Body of pancreas (tissue), 4 donors: ENCODE measurements around the gene CLIC3.

Experiments
- CTCF ChIP-seq, 7 experiments: fragments of 450-650 bp in 4 of 7; fragments of 200-600 bp in 3 of 7; sonication (generic) in 3 of 7; IDR thresholded peaks; one replicate each; pipeline ENCODE4 v1.5.1; 2016 to 2019; ENCODE audit warnings: antibody characterized with exemption in 7 of 7
- POLR2A ChIP-seq, 3 donors: fragments of 450-650 bp; IDR thresholded peaks; one replicate each; pipeline ENCODE4 v1.6.1; 2016; ENCODE audit warnings: antibody characterized with exemption in 3 of 3, mild to moderate bottlenecking in 2 of 3

GRCh38 chr9:137009217-137009616 lies 12.8 kb upstream of the CLIC3 start:
- no peak for TF ChIP-seq CTCF (IDR thresholded peaks at IDR 0.05)
- TF ChIP-seq POLR2A (IDR thresholded peaks at IDR 0.05) = no peak
